B cell (primary cell): Measurements from ENCODE around the gene OR51I1. TPM values are rescaled to one million over a fixed set of nuclear protein-coding genes. Genes with fewer than 3 reads are reported as not detected.

Experiments used
- ATAC-seq: fragments of 200-7000 bp; cut with Tn5 transposase; one replicate; pipeline ENCODE4 v1.10.0; 2021; ENCODE audit warnings: low read depth, mild to moderate bottlenecking, moderate number of reproducible peaks, moderate library complexity
- CTCF ChIA-PET: fragments of 350-600 bp; sonication (Branson Sonifier 250); formaldehyde crosslinking; loops from one replicate; lab custom pipeline; 2021; ENCODE audit warnings: antibody characterized with exemption, inconsistent platforms; lab: Charles Lee
- POLR2A ChIA-PET: fragments of 350-600 bp; sonication (Branson Sonifier 250); formaldehyde crosslinking; loops from one replicate; lab custom pipeline; 2021; ENCODE audit warnings: antibody characterized with exemption; lab: Charles Lee
- DNase-seq: peaks from one replicate; pipeline ENCODE4 v3.0.0; 2013
- H2AFZ ChIP-seq: 2 replicates; pipeline ENCODE4 v1.6.1; 2012; ENCODE audit warnings: mild to moderate bottlenecking, low read depth, low read length; ENCODE audit not compliant: insufficient read depth, poor library complexity, severe bottlenecking
- H3K27ac ChIP-seq, 2 donors: 1 replicate in 1 of 2; 2 replicates in 1 of 2; pipeline ENCODE4 v1.5.1; 2012 to 2013; ENCODE audit warnings: low read length in 2 of 2, mild to moderate bottlenecking in 2 of 2, moderate library complexity in 1 of 2
- H3K27me3 ChIP-seq, 4 experiments: fragments of 200-600 bp in 1 of 4; sonication (generic) in 1 of 4; replicated peaks in 1 of 4; 1 replicate in 2 of 4; 2 replicates in 2 of 4; pipeline versions ENCODE4 v1.6.1 to v1.7.0; 2013 to 2016; ENCODE audit warnings: low read length in 3 of 4, mild to moderate bottlenecking in 2 of 4, mixed read lengths in 1 of 4, moderate library complexity in 1 of 4; ENCODE audit not compliant: insufficient read depth in 4 of 4, control insufficient read depth in 3 of 4; ENCODE audit errors: control extremely low read depth in 1 of 4
- H3K36me3 ChIP-seq, 2 experiments: replicated peaks in 1 of 2; 1 replicate in 1 of 2; 2 replicates in 1 of 2; pipeline versions ENCODE4 v1.6.1 to v1.7.1; 2013; ENCODE audit warnings: low read length in 1 of 2; ENCODE audit not compliant: insufficient read depth in 2 of 2, control insufficient read depth in 1 of 2; ENCODE audit errors: control extremely low read depth in 1 of 2, extremely low read depth in 1 of 2
- H3K4me1 ChIP-seq, 2 donors: fragments of 200-600 bp in 1 of 2; sonication (generic) in 1 of 2; 1 replicate in 1 of 2; 2 replicates in 1 of 2; pipeline versions ENCODE4 v1.5.1 to v1.6.1; 2013 to 2017; ENCODE audit warnings: low read length in 2 of 2; ENCODE audit not compliant: control insufficient read depth in 2 of 2, insufficient read depth in 2 of 2
- H3K4me2 ChIP-seq: replicated peaks from 2 replicates; pipeline ENCODE3; 2012; ENCODE audit warnings: mild to moderate bottlenecking, low read depth, low read length; ENCODE audit not compliant: poor library complexity, severe bottlenecking
- H3K4me3 ChIP-seq, 5 experiments: fragments of 200-600 bp in 1 of 5; sonication (generic) in 1 of 5; 1 replicate in 3 of 5; 2 replicates in 2 of 5; pipeline versions ENCODE4 v1.5.1 to v1.7.0; 2011 to 2016; ENCODE audit warnings: low read length in 4 of 5, mild to moderate bottlenecking in 4 of 5, low read depth in 2 of 5, control low read depth in 1 of 5, moderate library complexity in 1 of 5; ENCODE audit not compliant: insufficient read depth in 1 of 5; ENCODE audit errors: control extremely low read depth in 1 of 5, extremely low read depth in 1 of 5
- H3K79me2 ChIP-seq: fragments of 200-600 bp; sonication (generic); one replicate; pipeline ENCODE4 v1.6.0; 2016; ENCODE audit warnings: low read length; ENCODE audit not compliant: control insufficient read depth, insufficient read depth
- H3K9ac ChIP-seq: fragments of 200-600 bp; sonication (generic); 2 replicates; pipeline ENCODE4 v1.6.1; 2017; ENCODE audit warnings: mild to moderate bottlenecking, low read length, moderate library complexity
- H3K9me3 ChIP-seq, 3 donors: one replicate each; pipeline versions ENCODE4 v1.6.1 to v1.7.1; 2013; ENCODE audit warnings: low read length in 2 of 3; ENCODE audit not compliant: control insufficient read depth in 2 of 3, insufficient read depth in 1 of 3; ENCODE audit errors: control extremely low read depth in 1 of 3
- H4K20me1 ChIP-seq: 2 replicates; pipeline ENCODE4 v1.6.0; 2012; ENCODE audit warnings: mild to moderate bottlenecking, low read length; ENCODE audit not compliant: insufficient read depth, control insufficient read depth, poor library complexity, severe bottlenecking
- H3K27ac Mint-ChIP-seq: one replicate; pipeline ENCODE4 v1.8.0; 2021; ENCODE audit warnings: mixed read lengths
- H3K27me3 Mint-ChIP-seq: one replicate; pipeline ENCODE4 v1.8.0; 2021; ENCODE audit warnings: mixed read lengths
- H3K4me1 Mint-ChIP-seq: one replicate; pipeline ENCODE4 v1.8.0; 2021; ENCODE audit warnings: mixed read lengths
- H3K4me3 Mint-ChIP-seq: one replicate; pipeline ENCODE4 v1.8.0; 2021; ENCODE audit warnings: mixed read lengths
- H3K9me3 Mint-ChIP-seq: one replicate; pipeline ENCODE4 v1.8.0; 2022; ENCODE audit warnings: mixed read lengths; ENCODE audit not compliant: insufficient read depth
- EZH2 ChIP-seq: IDR thresholded peaks from 2 replicates; pipeline ENCODE4 v1.6.1; 2012; ENCODE audit warnings: borderline replicate concordance, low read depth, mild to moderate bottlenecking, moderate library complexity, low read length; ENCODE audit not compliant: insufficient read depth, poor library complexity, severe bottlenecking
- WGBS: methylation state at CpG from one replicate; pipeline ENCODE4 v1.1.5; 2013; ENCODE audit warnings: missing lambda C conversion rate; ENCODE audit not compliant: insufficient coverage; 5-methylcytosine and 5-hydroxymethylcytosine counted together
- intact Hi-C: fragments of 100-400 bp; cut with micrococcal nuclease; formaldehyde crosslinking; loops from one replicate; pipeline ENCODE4 v1.10.0; 2022
- polyA plus RNA-seq: library from polyadenylated mRNA; depleted of rRNA; stranded (reverse); fragments of >200 nt; gene quantifications from 2 replicates; pipeline ENCODE4 v1.2.3, GENCODE V29; 2012
- total RNA-seq, 2 donors: library from RNA; stranded (reverse); fragments of 120-200 nt in 1 of 2; gene quantifications; 1 replicate in 1 of 2; 2 replicates in 1 of 2; pipeline versions ENCODE4 v1.2.3 to v1.2.4, GENCODE V29; 2013 to 2022
- TF ChIP-seq, protein P1 (sequence below): fragments of 200-600 bp; IDR thresholded peaks from one replicate; pipeline ENCODE4 v1.8.0; 2022; ENCODE audit warnings: antibody characterized with exemption, mild to moderate bottlenecking

OR51I1 gene
- total and polyA plus RNA-seq, 2 donors (not counting 1 experiment from before 2014, with no cell fraction given): 0.31 TPM; not detected in 1

DNA sequence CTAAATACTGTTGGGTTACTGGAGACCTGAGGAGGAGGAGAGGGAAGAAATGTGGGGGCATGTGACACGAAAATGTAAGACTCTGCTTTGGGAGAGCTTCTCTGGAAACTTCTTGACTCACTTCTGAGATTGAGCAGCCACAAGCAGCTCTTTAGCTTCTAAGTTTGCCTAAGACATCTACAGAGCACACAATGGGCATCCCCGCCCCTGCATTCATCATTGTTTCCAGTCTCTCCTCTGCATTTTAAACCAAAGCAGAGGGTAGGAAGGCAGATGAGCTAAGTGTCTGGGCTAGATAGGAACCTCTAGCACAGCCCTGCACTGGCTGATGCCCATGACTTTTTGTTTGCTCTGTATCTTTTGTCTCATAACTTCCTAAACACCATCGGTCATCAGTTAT, 45.1 kb upstream of the OR51I1 start:
- 100% methylated on average over 1 of the region's 3 CpGs for WGBS
- ATAC-seq (no peak), DNase-seq (no peak)
- Histone ChIP-seq H3K27ac (no peak overlapping the region), H3K4me3 (no peak overlapping the region), H3K36me3 (no peaks in the 10 kb centered on the region), H3K9ac (no peak overlapping the region), H3K27me3 (no peaks in the 10 kb centered on the region), H4K20me1 (no peaks in the 10 kb centered on the region), H3K4me2 (no peak overlapping the region), H2AFZ (no peak overlapping the region), H3K4me1 (no peaks in the 10 kb centered on the region), H3K79me2 (no peaks in the 10 kb centered on the region), H3K9me3 (no peaks in the 10 kb centered on the region)
- H3K27ac Mint-ChIP-seq: no peak overlapping the region
- H3K4me3 Mint-ChIP-seq: no peak overlapping the region
- H3K4me1 Mint-ChIP-seq: no peaks in the 10 kb centered on the region
- peaks cover 4% of the 10 kb centered on the region for H3K27me3 Mint-ChIP-seq
- ChIA-PET POLR2A (no interaction called here), CTCF (no interaction called here)
- intact Hi-C loops: no loop called here
- no peak for TF ChIP-seq EZH2
- TF ChIP-seq, protein P1, sequence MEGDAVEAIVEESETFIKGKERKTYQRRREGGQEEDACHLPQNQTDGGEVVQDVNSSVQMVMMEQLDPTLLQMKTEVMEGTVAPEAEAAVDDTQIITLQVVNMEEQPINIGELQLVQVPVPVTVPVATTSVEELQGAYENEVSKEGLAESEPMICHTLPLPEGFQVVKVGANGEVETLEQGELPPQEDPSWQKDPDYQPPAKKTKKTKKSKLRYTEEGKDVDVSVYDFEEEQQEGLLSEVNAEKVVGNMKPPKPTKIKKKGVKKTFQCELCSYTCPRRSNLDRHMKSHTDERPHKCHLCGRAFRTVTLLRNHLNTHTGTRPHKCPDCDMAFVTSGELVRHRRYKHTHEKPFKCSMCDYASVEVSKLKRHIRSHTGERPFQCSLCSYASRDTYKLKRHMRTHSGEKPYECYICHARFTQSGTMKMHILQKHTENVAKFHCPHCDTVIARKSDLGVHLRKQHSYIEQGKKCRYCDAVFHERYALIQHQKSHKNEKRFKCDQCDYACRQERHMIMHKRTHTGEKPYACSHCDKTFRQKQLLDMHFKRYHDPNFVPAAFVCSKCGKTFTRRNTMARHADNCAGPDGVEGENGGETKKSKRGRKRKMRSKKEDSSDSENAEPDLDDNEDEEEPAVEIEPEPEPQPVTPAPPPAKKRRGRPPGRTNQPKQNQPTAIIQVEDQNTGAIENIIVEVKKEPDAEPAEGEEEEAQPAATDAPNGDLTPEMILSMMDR: no peak
- H3K9me3 Mint-ChIP-seq: no peaks in the 10 kb centered on the region

DNA sequence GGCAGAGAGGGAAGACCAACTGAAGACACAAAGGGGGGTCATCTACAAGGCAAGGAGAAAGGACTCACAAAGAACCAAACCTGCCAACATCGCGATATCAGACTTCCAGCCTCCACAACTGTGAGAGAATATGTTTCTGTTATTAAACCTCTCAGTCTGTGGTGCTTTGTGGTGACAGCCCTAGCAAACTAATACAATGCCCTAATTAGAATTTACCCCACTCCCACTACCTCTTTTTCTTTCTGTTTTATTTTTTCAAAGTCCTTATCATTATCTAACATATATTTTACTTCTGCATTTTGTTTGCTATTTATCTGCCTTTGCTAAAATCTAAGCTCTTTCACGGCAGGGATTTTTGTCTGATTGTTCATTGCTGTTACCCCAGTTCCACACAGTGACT, 44.7 kb upstream of the OR51I1 start:
- WGBS: 0% methylated on average over 1 of the region's 3 CpGs
- Histone ChIP-seq H3K27ac (no peak overlapping the region), H3K4me3 (no peak overlapping the region), H2AFZ (no peak overlapping the region), H3K4me1 (no peaks in the 10 kb centered on the region), H3K4me2 (no peak overlapping the region), H3K9me3 (no peaks in the 10 kb centered on the region), H4K20me1 (no peaks in the 10 kb centered on the region), H3K27me3 (no peaks in the 10 kb centered on the region), H3K79me2 (no peaks in the 10 kb centered on the region), H3K9ac (no peak overlapping the region), H3K36me3 (no peaks in the 10 kb centered on the region)
- H3K4me1 Mint-ChIP-seq: no peaks in the 10 kb centered on the region
- ChIA-PET POLR2A (no interaction called here), CTCF (no interaction called here)
- intact Hi-C loops: no loop called here
- no peaks in the 10 kb centered on the region for H3K9me3 Mint-ChIP-seq
- peaks cover under 1% of the 10 kb centered on the region for H3K27me3 Mint-ChIP-seq
- H3K27ac Mint-ChIP-seq: no peak overlapping the region
- no peak for TF ChIP-seq EZH2
- TF ChIP-seq, protein P1: no peak
- no peak for ATAC-seq
- DNase-seq: no peak
- H3K4me3 Mint-ChIP-seq: no peak overlapping the region
